Stimulated activated CD8-positive, alpha-beta memory T cell treated with anti-CD3 and anti-CD28 coated beads, Interleukin-7, amount 100 ng/mL, for 24 hours (primary cell): Measurements from ENCODE around the gene WBP2NL.
"Not testable (repeated sequence)": the region's sequence is repeated elsewhere in the genome, so short reads cannot be mapped to it uniquely, and the experiment has no call there.

ENCODE experiments used
- DNase-seq: peaks from one replicate; pipeline ENCODE4 v3.0.0-alpha.2; 2020; ENCODE audit warnings: low read depth

The WBP2NL gene, protein sequence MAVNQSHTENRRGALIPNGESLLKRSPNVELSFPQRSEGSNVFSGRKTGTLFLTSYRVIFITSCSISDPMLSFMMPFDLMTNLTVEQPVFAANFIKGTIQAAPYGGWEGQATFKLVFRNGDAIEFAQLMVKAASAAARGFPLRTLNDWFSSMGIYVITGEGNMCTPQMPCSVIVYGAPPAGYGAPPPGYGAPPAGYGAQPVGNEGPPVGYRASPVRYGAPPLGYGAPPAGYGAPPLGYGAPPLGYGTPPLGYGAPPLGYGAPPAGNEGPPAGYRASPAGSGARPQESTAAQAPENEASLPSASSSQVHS

DNA sequence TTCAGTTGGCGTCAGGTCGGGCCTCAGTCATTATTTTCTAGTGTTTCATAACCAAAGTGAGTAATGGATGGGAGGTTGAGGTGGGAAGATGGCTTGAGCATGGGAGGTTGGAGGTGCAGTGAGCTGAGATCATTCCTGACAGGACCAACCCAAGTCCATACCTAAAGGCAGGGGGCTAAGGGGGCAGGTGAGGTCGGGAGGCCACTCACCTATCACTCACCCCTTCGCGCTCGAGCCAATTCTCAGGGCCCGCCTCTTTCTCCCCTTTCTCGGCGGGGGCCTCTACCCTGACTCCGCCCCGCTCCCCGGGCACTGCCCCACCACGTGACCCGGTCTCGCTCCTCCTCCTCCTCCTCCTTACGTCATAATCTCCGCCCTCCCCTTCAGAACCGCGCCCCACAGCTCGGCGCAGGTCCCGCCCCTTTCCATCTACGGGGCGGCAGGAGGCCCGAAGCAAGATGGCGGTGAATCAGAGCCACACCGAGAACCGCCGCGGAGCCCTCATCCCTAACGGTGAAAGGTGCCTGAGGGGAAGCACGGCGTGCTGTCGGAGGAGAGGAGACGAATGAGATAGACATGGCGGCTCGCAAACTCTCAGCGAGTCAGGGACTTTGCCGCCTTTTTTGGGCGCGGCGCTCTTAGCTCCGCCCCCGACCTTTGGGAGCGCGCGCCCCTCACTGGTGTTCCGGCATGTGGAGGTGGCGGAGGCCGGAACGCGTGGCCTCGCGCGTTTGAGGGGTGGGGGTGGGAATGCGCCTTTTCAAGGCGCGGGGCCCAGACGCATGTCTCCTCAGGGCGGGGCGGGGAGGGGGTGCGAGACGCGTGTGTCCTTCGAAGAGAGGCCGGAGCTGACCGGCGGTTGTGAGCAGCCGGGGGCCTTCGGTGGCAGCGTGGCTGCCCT is at the start of gene WBP2NL:
Gene WBP2NL, plus strand, starts transcription at position 428 of the 901 bp plus-strand sequence. Its CDS starts 31 bp downstream, at position 459.
- peak; percentile 74 for DNase-seq

DNA sequence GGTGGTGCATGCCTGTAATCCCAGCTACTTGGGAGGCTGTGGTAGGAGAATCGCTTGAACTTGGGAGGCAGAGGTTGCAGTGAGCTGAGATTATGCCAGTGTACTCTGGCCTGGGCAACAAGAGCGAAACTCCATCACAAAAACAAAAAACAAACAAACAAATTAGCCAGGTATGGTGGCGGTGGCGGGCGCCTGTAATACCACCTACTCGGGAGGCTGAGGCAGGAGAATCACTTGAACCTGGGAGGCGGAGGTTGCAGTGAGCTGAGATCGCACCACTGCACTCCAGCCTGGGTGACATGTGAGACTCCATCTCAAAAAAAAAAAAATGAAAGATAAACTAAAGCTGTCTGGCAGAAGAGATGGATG is 49.7 kb upstream of the WBP2NL start:
- DNase-seq, result not testable (repeated sequence)

DNA sequence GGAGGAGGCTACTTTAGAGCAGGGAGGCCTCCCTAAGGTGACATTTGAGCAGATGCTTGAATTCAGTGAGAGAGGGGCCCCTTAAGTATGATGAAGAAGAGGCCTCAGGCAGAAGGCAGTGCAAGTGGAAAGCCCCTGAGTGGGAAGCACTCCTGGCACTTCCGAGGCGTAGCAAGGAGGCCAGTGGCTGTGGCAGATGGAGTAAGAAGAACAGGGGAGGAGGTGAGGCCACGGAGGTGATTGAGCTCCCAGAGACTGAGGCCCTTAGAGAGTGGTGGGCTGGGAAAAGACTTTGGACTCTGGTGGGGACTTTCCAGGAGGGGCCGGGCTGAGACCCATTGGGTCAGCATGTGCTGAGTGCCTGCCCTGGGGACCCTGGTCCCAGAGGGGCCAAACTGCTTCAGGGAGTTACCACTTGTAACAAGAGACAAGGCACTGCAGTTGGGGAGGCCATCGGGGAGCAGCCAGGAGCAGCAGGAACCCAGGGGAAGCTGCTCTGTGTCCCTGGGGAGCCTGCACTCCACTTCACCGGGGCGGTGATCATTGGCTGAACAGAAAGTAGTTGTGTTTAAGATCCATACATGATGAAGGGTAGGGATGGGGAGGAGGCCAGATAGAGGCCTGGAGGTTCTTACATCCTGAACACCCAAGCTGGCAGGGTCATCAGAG is 49.2 kb upstream of the WBP2NL start:
- DNase-seq, result no peak

DNA sequence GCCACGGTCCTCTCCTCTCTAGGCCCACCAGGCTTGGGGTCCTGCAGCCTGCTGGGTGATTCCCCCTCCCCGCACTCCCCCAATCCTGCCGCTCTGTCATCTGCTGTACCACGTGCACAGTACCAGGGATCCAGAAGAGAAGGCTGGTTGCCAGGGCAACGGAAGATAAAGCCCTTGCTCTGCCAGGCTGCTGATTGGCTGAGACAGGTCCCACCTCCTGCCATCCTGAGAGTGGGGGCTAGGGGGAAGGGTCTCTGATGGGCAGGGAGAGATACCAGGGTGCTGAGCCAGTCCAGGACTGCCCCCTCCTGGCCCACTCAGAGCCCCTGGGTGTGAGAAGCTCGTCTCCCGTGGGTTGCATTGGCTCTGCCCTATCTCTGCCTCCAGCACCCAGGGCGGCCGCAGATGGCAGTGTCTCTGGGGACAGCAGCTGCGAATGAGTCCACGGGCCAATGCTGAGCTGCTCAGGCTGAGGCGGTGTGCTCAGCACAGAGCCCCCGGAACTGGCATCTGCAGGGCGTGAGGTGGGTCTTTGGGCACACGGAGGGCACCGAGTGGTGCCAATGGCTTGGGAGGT is 46.6 kb upstream of the WBP2NL start, which contains the start of gene SMIM45:
Gene SMIM45, plus strand, starts transcription at position 253 of the 577 bp plus-strand sequence.
- no peak for DNase-seq

DNA sequence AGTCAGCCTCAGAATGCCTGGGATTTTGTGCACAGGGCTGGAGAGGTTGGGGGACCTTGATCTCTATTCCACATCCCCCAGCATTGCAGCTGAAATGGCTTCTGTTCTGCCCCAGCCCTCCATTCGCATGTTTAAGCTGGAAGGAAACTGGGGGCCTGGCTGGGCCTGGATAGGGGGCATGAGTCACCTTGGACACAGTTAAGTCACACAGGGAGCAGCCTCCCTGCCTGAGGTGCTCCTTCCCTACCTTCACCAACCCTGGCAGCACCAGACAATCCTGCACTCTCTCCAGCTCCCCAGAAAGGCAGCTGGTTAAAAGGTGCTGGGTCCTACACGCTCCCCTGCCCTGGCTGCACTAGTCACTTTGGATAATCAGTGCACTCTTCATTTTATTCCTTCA is 45.9 kb upstream of the WBP2NL start:
- DNase-seq, result no peak

DNA sequence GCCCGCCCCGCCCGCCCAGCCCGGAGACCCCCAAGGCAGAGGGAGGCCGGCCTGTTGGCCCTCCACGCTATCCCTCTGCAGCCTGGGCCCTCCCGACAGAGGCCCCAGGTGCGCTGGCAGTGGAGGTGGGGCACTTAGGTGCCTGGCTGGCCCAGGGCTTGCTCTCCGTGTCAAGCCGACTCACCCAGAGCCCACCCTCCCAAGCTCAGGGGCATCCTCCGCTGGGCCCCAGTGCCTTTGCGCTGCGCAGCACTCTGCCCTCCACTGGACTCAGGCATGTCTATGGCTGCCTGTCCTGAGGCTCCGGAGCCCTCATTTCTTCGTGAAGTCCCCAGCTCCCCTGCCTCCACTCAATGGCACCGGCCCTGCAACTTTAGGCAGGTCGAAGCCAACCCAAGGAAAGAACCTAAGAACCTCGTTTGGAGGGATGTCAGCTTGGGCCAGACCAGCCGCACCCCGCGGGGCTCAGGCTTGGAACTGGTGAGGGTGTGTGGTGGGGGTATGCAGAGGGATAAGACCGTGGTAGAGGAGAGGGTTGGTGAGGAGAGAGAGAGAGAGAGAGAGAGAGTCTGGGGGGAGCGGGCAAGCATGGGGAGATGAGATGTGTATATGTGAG is 40.5 kb upstream of the WBP2NL start:
- DNase-seq, result no peak

DNA sequence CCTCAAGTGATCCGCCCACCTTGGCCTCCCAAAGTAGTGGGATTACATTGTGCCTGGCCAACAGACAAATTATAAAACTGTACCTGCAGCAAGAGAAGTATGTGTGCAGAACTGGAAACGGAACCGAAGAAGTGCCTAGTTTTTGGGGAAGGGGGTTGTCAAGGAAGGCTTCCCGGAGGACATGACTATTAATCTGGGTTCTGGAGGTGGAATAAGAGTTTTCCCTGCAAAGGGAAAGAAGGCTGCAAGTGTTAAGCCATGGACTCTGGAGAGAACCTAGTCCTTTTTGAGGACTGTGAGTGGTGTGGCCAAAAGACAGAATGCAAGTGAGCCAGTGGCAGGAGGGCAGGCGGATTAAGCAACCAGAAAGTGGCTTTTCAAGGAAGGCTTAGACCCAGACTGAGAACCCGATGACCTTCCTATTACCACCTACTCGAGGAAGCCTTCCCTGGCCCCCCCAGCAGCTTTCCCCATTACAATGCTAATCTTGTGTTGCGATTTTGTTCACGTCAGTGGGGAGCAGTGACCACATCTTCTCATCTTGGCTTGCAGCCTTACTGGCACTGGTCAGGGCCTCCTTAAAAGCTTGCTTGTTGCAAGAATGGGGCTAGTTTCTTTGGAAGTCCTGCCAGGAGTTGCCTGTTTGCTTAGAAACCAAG is 35.0 kb upstream of the WBP2NL start:
- DNase-seq, result no peak

DNA sequence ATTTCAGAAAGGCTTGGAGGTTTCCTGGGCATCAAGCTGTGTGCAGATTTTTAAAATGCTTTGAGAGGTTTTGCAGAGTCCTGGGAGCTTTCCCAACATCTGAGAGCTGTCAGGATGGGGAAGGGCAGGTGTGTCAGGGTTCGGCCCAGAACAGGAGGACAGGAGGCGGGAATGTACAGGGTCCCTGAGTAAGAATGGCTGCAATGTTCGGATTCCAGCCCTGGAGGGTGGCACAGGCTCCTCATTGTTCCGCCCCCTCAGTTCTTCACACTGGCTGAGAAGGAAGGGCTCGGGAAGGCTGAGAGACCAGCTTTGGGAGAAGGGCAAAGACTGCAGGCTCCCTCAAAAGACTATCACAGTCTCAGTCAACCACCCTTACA is 34.5 kb upstream of the WBP2NL start:
- DNase-seq, result no peak

DNA sequence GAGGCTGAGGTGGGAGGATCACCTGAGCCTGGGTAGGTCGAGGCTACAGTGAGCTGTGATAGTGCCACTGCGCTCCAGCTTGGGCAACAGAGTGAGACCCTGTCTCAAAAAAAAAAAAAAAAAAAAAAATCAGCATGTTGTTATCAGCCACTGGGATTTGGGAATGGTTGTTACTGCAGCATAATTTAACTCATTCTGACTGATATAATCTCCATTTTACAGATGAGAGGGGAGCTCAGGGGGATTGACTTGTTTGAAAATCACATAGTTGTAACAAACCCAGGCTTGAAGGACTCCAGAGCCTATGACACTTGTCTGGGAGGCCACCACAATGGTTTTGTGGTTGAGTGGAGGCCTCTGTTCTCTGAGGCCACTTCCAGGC is 32.4 kb upstream of the WBP2NL start:
- no peak for DNase-seq

DNA sequence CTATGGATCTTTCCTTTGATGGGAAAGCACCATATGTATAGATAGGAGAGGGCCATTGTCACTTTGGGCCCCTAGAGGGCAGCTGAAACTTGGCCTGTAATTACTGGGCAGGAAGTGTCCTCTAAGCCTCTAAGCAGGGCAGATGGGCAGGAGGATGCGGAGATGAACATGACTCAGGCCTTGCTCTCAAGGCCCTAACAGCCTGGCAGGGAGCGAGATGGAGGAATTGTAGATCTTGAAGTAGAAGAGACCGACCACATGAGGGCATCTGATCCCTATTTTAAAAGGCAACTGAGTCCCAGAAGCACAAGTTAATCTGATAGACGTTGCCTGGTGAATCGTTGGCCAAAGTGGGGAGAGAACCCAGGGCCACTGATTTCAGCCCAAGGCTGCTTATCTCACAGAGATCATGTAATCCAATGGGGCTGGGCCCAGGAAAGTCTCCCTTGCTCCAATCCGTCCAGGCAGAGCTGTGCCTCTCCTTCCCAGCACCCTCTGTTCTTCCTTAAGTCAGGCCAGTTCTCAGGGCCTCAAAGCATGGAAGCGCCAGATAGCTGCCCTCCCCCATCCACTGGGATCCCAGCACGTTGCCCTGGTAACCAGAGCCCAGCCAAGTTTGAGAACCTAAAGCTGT is 31.9 kb upstream of the WBP2NL start:
- DNase-seq, result no peak

DNA sequence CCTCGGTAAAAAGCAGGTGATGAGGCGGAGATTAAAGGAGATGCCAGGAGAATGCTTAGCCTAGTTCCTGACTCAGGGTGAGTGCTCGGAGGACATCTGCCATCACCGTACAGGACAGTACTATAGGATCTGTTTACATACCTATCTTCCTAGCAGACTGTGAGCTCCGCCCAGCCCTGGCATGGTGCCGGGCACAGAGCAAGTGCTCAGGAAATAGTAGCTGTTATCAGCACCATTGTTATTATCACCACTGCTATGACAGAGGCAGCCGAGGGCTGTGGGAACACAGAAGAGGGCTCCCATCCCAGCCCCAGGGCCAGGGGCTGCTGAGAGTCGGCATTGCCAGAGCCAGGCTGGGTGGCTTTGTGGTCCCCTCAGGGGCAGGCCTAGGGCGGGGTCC is 30.0 kb upstream of the WBP2NL start:
- DNase-seq, result no peak

DNA sequence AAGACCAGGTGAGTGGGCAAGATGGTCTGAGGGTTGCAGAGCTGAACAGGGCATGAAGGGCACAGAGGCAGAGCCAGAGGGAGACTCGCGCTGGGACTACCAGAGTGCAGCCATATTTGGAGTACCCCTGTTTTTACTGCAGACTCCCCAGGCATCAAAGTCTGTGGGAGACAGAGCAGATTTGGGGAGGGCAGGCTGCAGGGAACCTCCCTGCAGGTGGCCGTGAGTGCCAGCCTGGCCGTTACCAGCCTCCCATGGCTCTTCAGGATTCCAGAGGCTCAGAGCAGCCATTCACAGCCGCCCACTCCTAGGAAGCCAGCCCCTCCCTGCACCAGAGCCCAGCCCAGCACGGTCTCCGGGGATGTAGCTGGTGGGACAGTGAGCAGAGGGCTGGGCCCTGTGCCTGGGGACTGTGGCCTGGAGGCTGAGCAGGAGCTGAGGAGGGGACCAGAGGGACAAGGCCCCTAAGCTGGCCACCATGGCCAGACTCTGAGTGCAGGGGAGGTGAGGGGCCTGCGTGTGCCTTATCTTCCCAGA is 29.4 kb upstream of the WBP2NL start, which contains the start of gene SEPTIN3:
Gene SEPTIN3, plus strand, starts transcription at position 334 of the 537 bp plus-strand sequence. CDS start 2,050 bp downstream, outside the sequence.
- DNase-seq, result no peak

DNA sequence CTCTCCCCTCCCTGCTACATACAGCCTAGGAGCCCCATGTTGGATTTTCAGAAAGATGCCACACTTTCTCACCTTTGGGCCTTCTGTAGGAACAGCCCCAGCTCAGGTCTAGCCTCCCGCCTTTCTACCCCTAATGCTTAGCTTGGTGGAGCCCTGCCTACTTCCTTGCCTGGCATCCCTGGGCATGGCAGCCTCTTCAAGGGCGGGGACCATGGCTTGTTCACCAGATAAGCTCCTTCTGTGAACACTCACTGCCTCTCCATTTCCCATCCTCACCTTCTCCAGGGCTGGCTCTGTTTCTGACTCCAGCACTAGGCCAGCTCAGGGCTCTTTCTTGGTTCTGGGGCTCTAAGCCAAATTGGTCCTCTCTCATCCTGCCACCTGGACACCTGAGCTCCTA is 28.0 kb upstream of the WBP2NL start:
- no peak for DNase-seq

DNA sequence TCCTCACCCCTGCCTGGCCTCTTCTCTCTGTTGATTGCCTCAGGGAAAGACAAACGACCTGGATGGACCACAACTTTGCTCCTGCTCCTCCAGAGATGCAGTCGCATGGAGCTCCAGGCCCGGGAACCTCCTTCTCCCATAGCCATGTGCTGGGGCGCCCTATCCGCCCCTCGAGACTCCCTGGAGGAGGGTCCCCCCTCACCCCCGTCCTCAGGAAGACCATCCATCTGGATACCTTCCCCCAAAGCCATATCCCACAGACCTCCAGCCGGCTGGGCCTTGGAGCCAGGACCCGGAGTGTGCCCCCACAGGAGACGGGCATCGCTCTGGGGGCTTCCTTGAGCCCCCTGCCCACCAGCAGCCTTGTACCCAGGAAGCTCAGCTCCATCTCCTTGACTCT is 27.2 kb upstream of the WBP2NL start:
- DNase-seq, result no peak

DNA sequence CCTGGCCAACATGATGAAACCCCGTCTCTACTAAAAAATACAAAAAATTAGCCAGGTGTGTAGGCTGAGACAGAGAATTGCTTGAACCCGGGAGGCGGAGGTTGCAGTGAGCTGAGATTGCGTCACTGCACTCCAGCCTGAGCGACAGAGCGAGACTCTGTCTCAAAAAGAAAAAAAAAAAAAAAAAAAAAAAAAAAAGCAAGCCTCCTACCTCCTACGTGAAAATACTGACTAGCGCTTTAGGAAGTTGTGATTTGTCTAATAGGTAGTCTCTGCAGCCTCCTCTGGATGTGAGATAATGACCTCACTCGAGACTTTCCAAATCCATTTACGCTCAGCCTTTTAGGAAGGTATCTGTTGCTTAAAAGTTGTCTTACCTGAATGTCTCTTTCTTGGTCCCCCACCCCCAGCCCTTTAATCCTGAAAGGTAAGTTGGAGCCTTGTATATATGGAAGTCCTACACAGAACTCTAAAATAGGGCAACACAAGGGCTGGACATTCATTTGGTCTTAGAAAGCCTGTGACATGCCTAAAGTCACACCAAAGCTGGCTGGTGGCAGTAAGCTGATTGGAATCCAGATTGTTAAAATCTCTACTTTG is 23.8 kb upstream of the WBP2NL start:
- no peak for DNase-seq

DNA sequence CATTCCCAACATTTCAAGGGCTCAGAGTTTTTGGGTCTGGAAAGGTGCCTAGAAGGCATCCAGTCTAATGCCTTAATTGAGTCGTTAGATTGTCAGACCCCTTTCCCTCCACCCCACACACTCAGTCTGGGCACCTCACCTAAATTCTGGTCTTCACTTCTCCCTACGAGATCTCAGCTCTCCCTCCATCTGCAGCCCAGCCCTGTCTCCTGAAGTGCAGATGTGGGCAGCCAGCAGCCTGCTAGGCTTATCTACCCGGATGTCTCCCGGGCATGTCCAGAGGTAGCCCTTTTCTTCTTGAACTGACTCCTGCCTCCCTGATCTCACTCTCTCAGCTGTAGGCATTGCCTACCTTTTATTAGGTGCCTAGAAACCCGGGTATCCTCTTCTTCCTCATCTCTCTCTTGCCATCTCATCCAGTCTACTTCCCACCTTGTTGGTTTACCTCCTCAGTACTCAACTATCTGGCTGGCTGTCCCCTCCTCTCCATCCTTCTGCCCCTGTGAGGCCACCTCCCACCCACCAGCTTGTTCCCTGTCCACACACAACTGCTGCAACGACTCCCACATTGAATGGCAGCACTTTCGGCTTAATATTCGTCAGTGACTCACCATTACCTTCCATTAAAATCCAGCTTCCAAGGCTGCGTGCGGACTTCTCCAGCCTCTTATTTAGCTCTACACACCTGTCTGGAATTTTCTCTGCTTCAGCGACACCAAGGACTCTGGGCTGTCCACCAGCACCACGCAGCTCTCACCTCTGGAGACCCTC is 23.1 kb upstream of the WBP2NL start:
- no peak for DNase-seq

DNA sequence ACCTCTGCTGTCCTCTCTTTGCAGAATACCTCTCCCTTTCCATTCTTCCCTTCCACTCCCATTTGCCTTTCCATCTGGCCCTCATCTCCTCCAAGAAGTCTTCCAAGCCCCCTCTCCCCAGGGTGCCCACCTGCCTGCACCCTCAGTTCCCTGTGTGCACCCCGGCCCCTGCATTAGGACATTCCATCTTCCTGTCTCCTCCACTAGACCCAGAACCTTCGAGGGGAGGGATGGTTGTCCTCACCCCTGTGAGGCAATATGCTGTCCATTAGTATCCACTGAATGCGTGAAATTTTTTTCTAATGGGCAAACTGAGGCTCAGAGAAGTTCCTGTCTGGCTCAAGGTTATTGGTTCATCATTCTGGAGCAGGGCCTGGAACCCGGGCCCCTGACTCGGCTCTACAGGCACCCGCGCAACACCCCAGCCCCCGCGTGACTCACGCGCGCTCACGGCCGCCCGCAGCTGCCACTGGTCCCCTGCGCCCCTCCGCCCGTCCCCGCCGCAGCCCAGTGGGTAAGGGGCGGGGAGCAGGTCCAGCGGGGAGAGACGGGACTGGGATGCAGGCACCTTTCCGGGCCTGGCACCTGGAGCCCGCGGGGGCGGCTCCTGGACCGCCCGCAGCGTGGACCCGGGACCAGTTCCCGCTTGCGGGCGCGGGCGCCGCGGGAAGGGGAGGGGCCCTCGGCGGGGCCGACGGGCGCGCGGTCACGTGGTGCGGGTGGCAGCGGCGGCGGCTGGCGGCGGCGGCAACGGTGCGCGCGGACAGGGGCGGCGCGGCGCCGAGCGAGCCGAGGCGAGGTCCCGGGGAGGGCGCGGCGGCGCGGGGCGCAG is 22.3 kb upstream of the WBP2NL start:
- no peak for DNase-seq

DNA sequence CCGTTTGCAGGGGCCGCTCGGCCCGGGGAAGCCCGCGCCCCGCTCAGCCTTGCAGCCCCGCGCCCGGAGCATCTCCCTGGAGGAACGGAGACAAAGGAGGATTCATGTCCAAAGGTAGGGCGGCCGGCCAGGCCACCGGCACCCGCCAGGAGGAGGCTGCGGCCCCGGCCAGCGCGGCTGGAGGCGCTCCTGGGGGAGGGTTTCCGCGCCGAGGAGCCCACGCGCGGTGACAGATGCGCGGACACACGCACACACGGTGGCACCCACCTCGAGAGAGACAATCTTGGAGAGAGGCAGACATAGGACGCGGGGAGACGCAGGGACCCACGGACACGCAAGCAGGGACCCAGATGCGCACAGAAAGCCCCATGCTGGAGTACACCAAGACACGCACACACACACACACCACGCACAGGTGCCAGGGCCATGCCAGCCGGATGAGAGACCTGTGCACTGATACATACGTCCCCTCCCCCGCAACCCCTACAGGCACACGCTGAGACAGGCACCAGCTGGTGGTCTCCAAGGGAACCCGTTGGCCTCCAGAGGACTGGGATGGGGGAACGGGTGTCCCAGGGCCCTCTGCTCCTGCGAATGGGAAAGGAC is 21.5 kb upstream of the WBP2NL start:
- no peak for DNase-seq
